Type B pancreatic cell (in vitro differentiated cells): ENCODE measurements around the gene FAM124A. TPM values are rescaled to one million over a fixed set of nuclear protein-coding genes. Genes with fewer than 3 reads are reported as not detected.

Experiments
- DNase-seq: peaks from one replicate; pipeline ENCODE4 v3.0.0; 2021; ENCODE audit warnings: mixed read lengths; ENCODE audit not compliant: unreplicated experiment; ENCODE audit errors: extremely low spot score
- H3K27ac Mint-ChIP-seq: 2 replicates; pipeline ENCODE4 v1.8.0; 2021; ENCODE audit warnings: mild to moderate bottlenecking, mixed read lengths
- H3K27me3 Mint-ChIP-seq: 2 replicates; pipeline ENCODE4 v1.8.0; 2021; ENCODE audit warnings: mixed read lengths
- H3K36me3 Mint-ChIP-seq: 2 replicates; pipeline ENCODE4 v1.8.0; 2021; ENCODE audit warnings: mixed read lengths
- H3K4me1 Mint-ChIP-seq: one replicate; pipeline ENCODE4 v1.8.0; 2021; ENCODE audit warnings: mixed read lengths; ENCODE audit not compliant: unreplicated experiment
- H3K4me3 Mint-ChIP-seq: 2 replicates; pipeline ENCODE4 v1.8.0; 2021; ENCODE audit warnings: mild to moderate bottlenecking, mixed read lengths
- H3K9me3 Mint-ChIP-seq: 2 replicates; pipeline ENCODE4 v1.8.0; 2021; ENCODE audit warnings: mixed read lengths
- CTCF ChIP-seq: fragments of 200-600 bp; sonication (generic); conservative IDR thresholded peaks from 2 replicates; pipeline ENCODE4 v1.5.0; 2021; ENCODE audit warnings: antibody characterized with exemption, mild to moderate bottlenecking
- total RNA-seq: library from RNA; stranded (reverse); gene quantifications from 2 replicates; pipeline ENCODE4 v1.2.1, GENCODE V29; 2021; ENCODE audit warnings: low replicate concordance

Gene FAM124A
- total RNA-seq, 1 donor from 2014 or later: 4.5 TPM

GRCh38 chr13:51193387-51193786 lies 28.8 kb upstream of the FAM124A start:
- Mint-ChIP-seq H3K36me3 (no peaks in the 10 kb centered on the region), H3K27ac (no peak overlapping the region), H3K9me3 (no peaks in the 10 kb centered on the region), H3K4me3 (no peak overlapping the region), H3K4me1 (no peaks in the 10 kb centered on the region), H3K27me3 (peaks cover 3% of the 10 kb centered on the region)
- no peak for TF ChIP-seq CTCF
- DNase-seq: no peak

- H3K4me3 Mint-ChIP-seq: no peak overlapping the region
- H3K27ac Mint-ChIP-seq: no peak overlapping the region
- H3K9me3 Mint-ChIP-seq: no peaks in the 10 kb centered on the region
- no peaks in the 10 kb centered on the region for H3K36me3 Mint-ChIP-seq
- no peak for TF ChIP-seq CTCF
- peaks cover 3% of the 10 kb centered on the region for H3K27me3 Mint-ChIP-seq
- H3K4me1 Mint-ChIP-seq: no peaks in the 10 kb centered on the region
- DNase-seq: no peak
Observed at GRCh38 chr13:51194942-51195341, 27.3 kb upstream of the FAM124A start.

- DNase-seq: no peak
- TF ChIP-seq CTCF: no peak
- Mint-ChIP-seq H3K36me3 (no peaks in the 10 kb centered on the region), H3K27ac (no peak overlapping the region), H3K9me3 (no peaks in the 10 kb centered on the region), H3K4me1 (no peaks in the 10 kb centered on the region), H3K4me3 (no peak overlapping the region), H3K27me3 (peaks cover 18% of the 10 kb centered on the region)
Observed at GRCh38 chr13:51201886-51202285, 20.3 kb upstream of the FAM124A start.

- Mint-ChIP-seq H3K4me3 (no peak overlapping the region), H3K27ac (no peak overlapping the region), H3K9me3 (no peaks in the 10 kb centered on the region), H3K27me3 (peaks cover 18% of the 10 kb centered on the region), H3K4me1 (no peaks in the 10 kb centered on the region), H3K36me3 (no peaks in the 10 kb centered on the region)
- no peak for TF ChIP-seq CTCF
- no peak for DNase-seq
Observed at GRCh38 chr13:51202477-51203046, 19.6 kb upstream of the FAM124A start.

- TF ChIP-seq CTCF: no peak
- H3K27me3 Mint-ChIP-seq: peaks cover 43% of the 10 kb centered on the region
Observed at GRCh38 chr13:51206584-51206983, 15.6 kb upstream of the FAM124A start.

GRCh38 chr13:51207881-51208280 lies 14.3 kb upstream of the FAM124A start:
- H3K9me3 Mint-ChIP-seq: no peaks in the 10 kb centered on the region
- no peak for TF ChIP-seq CTCF
- peaks cover 47% of the 10 kb centered on the region for H3K27me3 Mint-ChIP-seq
- no peaks in the 10 kb centered on the region for H3K36me3 Mint-ChIP-seq
- no peak overlapping the region for H3K27ac Mint-ChIP-seq
- H3K4me1 Mint-ChIP-seq: peaks cover 5% of the 10 kb centered on the region
- no peak overlapping the region for H3K4me3 Mint-ChIP-seq
- no peak for DNase-seq

More at GRCh38 chr13:51206584-51206983, 15.6 kb upstream of the FAM124A start:
- no peaks in the 10 kb centered on the region for H3K4me1 Mint-ChIP-seq
- H3K36me3 Mint-ChIP-seq: no peaks in the 10 kb centered on the region
- H3K27ac Mint-ChIP-seq: no peak overlapping the region
- H3K4me3 Mint-ChIP-seq: no peak overlapping the region
- DNase-seq: no peak
- H3K9me3 Mint-ChIP-seq: no peaks in the 10 kb centered on the region
